ENCODE results near the gene MYH2.

The MYH2 gene

DNA sequence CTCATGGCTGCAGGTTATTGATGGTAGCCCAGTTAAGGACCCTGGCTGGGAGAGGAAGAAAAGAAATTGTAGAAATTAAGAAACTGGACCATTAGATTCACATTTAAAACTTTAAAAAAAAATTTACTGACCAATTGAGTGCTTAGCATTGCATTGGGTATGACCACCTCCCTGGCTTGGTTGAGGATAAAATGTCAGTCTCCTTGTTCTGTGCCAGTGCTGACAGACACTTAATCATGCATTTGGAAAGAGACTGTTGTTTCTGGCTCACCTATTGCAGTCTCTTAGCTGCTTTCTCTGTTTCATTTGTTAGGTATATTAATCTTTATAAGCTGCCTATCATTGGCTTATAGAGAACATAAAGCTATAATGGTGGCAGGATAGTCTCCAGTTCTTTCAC, 32.8 kb downstream of the MYH2 start:
- no peak for DNase-seq (ENCODE audit: low read depth in 2 of 2)

DNA sequence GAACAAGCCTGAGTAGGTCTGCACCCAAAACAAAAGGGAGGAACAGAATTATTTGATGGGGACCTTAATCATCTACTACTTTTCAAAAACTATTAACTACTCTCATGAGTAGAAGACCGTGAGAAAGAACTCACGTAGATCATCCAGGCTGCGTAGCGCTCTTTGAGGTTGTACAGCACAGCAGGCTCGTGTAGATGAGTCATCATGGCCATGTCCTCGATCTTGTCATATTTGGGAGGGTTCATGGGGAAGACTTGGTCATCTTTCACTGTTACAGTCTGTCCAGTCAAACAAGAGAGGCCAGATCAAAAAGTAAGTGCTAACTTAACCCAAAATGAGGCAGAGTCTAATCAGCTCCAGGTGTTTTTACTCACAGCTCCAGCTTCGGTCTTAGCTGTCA, 33.4 kb downstream of the MYH2 start:
- no peak for DNase-seq (ENCODE audit: low read depth in 2 of 2)

DNA sequence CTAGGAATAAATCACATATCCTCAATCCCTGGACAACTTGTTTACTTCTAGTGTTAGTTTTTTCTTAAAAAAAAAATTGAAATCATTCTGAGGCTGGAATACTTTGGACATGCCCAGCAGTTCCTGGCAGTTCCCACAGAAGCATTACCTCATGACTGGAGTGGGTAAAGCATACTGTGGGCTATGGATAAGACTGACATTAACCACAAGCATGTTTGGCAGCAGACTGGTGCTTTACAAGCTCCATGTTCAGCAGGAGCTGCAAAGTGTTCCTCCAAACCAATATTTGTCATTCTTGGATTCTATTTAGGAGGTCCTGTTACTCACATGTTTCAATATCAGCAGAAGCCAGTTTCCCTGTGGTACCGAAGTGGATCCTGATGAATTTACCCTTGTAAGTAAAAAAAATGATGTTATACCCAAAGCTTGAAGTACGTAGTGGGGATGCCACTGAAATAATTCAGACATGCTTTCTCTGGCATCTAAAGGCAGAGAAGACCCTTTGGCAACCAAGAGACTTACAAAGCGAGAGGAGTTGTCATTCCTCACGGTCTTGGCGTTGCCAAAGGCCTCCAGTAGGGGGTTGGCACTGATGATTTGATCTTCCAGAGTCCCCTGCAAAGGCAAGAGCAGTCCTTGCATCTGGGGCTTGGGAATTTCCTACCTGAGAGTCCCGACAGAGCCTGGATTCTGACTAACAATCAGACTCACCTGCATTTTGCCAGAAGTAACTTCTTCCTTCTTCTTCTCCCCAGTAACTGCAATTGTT, 36.0 kb downstream of the MYH2 start:
- no peak for DNase-seq (ENCODE audit: low read depth in 2 of 2)

DNA sequence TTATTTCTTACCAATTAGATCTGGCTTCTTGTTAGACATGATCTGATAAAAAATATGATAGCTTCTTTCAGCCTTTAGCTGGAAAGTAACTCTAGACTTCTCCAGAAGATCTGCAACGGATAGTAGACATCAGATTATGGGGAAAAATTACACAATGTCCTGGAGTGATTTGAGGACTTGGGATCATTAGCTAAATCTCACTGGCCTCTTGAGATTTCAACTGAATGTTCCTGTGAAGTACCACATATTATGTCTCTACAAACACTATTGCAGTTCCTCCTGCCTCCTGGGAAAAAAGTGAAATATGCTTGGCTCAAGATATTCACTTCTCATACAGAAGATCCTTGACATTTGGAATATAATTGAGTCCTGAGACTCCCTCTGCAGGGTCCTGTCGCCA, 36.6 kb downstream of the MYH2 start:
- DNase-seq (ENCODE audit: low read depth in 2 of 2) = no peak

DNA sequence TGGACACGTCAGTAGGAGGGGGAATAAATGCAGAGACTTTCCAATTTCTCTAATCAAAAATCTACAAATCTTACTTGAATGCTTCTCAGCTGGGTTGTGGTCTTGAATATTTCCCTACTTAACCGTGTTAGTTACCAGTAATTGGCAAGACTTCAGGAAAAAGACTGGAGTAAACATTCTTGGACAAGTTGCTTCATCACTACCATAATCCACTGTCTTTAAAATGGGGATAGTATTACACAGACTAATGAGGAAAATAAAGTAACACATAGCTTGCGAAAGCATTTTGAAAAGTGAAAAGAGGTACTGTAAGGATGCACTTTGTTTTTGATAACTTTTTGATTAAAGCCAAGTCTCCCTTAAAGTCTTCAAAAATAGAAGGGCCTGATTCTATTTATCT, 49.5 kb downstream of the MYH2 start:
- DNase-seq (ENCODE audit: low read depth in 2 of 2) = no peak

GRCh38 chr17:10492004-10492403, 57.5 kb downstream of the MYH2 start:
- DNase-seq (ENCODE audit: low read depth in 2 of 2) = no peak

- no peak for DNase-seq (ENCODE audit: low read depth in 2 of 2)
These were observed 67.2 kb downstream of the MYH2 start for GRCh38 chr17:10482252-10482651.

GRCh38 chr17:10477701-10478100, 71.8 kb downstream of the MYH2 start:
- no peak for DNase-seq (ENCODE audit: low read depth in 2 of 2)

- DNase-seq (ENCODE audit: low read depth in 2 of 2) = no peak
These were observed 74.9 kb downstream of the MYH2 start for GRCh38 chr17:10474536-10474935.

- no peak for DNase-seq (ENCODE audit: low read depth in 2 of 2)
These were observed 77.6 kb downstream of the MYH2 start for GRCh38 chr17:10471858-10472257.
